DND-41 (cell line): ENCODE measurements around the gene LRRTM4.

ENCODE experiments used
- ATAC-seq: fragments of 200-7000 bp; cut with Tn5 transposase; 3 replicates; pipeline ENCODE4 v1.9.1; 2021; ENCODE audit warnings: low read depth; ENCODE audit not compliant: insufficient read depth
- DNase-seq: peaks from one replicate; pipeline ENCODE4 v3.0.0-alpha.2; 2020
- H2AFZ ChIP-seq: 2 replicates; pipeline ENCODE4 v1.6.0; 2012; ENCODE audit warnings: low read depth, low read length
- H3K27ac ChIP-seq: 2 replicates; pipeline ENCODE4 v1.5.1; 2012; ENCODE audit warnings: low read length, inconsistent platforms
- H3K27me3 ChIP-seq: fragments of 200-600 bp; sonication (generic); 2 replicates; pipeline ENCODE4 v1.6.0; 2012; ENCODE audit warnings: low read length, mild to moderate bottlenecking, inconsistent platforms; ENCODE audit not compliant: insufficient read depth, poor library complexity
- H3K36me3 ChIP-seq: 2 replicates; pipeline ENCODE4 v1.5.1; 2012; ENCODE audit warnings: low read length, inconsistent platforms; ENCODE audit not compliant: insufficient read depth
- H3K4me1 ChIP-seq: 2 replicates; pipeline ENCODE4 v1.5.1; 2012; ENCODE audit warnings: mild to moderate bottlenecking, low read length; ENCODE audit not compliant: insufficient read depth
- H3K4me2 ChIP-seq: 2 replicates; pipeline ENCODE4 v1.6.0; 2012; ENCODE audit warnings: mild to moderate bottlenecking, moderate library complexity, low read length, inconsistent platforms; ENCODE audit not compliant: insufficient read depth
- H3K4me3 ChIP-seq, 2 experiments: fragments of 200-600 bp in 1 of 2; shearing (Covaris generic) in 1 of 2; 2 replicates each; pipeline ENCODE4 v1.5.1; 2012 to 2016; ENCODE audit warnings: inconsistent platforms in 2 of 2, low read length in 2 of 2, mild to moderate bottlenecking in 2 of 2, low read depth in 1 of 2, moderate library complexity in 1 of 2
- H3K79me2 ChIP-seq: 2 replicates; pipeline ENCODE4 v1.6.0; 2012; ENCODE audit warnings: low read length, inconsistent platforms; ENCODE audit not compliant: insufficient read depth
- H3K9ac ChIP-seq: 2 replicates; pipeline ENCODE4 v1.6.0; 2012; ENCODE audit warnings: low read depth, mild to moderate bottlenecking, inconsistent platforms, low read length, moderate library complexity
- H3K9me3 ChIP-seq: 2 replicates; pipeline ENCODE4 v1.5.1; 2012; ENCODE audit warnings: low read length, moderate library complexity, mild to moderate bottlenecking, inconsistent platforms; ENCODE audit not compliant: insufficient read depth, severe bottlenecking
- H4K20me1 ChIP-seq: 2 replicates; pipeline ENCODE4 v1.6.0; 2012; ENCODE audit warnings: low read length; ENCODE audit not compliant: insufficient read depth
- EZH2 ChIP-seq: IDR thresholded peaks from 3 replicates; pipeline ENCODE4 v1.6.1; 2012; ENCODE audit warnings: borderline replicate concordance, low read depth, mild to moderate bottlenecking, moderate library complexity, low read length, inconsistent platforms; ENCODE audit not compliant: severe bottlenecking
- TF ChIP-seq, protein P1 (sequence below): IDR thresholded peaks from 2 replicates; pipeline ENCODE4 v1.5.1; 2012; ENCODE audit warnings: borderline replicate concordance, low read length, moderate library complexity, mild to moderate bottlenecking; ENCODE audit not compliant: poor library complexity, severe bottlenecking; ENCODE audit errors: extremely low read depth

LRRTM4 gene

DNA sequence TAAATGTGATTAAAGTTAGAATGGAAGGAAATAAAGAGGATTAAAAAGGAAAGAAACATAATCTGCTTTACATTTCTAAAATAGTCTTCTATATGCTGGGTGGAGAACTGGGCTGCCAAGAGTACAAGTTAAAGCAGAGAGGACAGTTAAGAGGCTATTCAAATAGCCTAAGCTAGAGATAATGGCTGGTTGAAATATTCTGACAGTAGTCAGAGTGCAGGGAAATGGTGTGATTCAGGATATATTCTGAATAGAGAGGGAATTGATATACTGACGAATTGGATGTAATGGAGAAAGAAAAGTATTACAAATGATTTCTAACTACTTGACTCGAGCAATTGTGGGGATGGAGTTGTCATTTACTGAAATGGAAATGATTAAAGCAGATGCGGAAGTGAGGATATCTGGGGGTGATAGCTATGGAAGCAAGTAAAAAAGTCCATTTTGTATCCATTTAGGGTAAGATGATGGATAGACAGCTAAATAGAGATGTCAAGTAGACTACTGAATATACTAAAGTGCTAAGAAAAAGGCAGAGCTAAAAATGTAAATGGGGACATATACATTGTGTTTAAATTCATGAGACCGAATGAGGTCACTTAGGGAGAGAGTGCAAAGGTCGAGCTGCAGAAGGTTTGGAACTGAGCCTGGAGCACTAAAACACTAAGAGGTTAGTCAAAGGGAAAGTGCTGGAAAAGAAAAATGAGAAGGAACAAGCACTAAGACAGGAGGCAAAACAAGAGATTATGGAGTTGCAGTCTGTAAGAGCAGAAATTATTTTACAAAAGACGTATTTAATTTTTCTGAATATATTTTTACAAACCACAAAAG is 696.8 kb downstream of the LRRTM4 start:
- ATAC-seq, result no peak
- no peak overlapping the region for H3K4me2 ChIP-seq

DNA sequence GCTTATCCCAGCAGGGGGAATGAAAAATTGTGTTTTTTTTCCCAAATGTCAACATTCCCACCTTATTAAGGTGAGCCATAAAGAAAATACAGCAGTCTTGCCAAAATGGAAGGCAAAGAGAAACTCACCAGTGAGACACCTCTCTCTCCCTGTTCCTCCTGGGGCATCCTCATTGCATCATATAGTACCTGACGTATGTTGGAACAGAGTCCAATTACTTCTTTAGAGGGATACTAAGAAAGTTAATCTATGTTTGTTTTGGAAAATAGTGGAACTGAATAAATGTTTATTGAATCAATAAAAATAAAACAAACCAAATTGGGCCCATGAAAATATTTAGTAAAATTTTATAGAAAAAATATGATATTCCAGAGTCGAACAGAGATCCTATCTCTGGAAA is 700.4 kb downstream of the LRRTM4 start:
- no peaks in the 10 kb centered on the region for H3K9me3 ChIP-seq
- no peak overlapping the region for H3K9ac ChIP-seq
- ATAC-seq, result no peak
- no peak for DNase-seq
- no peak overlapping the region for H3K27ac ChIP-seq
- no peaks in the 10 kb centered on the region for H3K4me1 ChIP-seq
- H4K20me1 ChIP-seq, result no peaks in the 10 kb centered on the region
- H3K79me2 ChIP-seq, result no peaks in the 10 kb centered on the region
- no peak overlapping the region for H3K4me3 ChIP-seq
- no peaks in the 10 kb centered on the region for H3K27me3 ChIP-seq
- H3K36me3 ChIP-seq, result no peaks in the 10 kb centered on the region
- TF ChIP-seq, protein P1, sequence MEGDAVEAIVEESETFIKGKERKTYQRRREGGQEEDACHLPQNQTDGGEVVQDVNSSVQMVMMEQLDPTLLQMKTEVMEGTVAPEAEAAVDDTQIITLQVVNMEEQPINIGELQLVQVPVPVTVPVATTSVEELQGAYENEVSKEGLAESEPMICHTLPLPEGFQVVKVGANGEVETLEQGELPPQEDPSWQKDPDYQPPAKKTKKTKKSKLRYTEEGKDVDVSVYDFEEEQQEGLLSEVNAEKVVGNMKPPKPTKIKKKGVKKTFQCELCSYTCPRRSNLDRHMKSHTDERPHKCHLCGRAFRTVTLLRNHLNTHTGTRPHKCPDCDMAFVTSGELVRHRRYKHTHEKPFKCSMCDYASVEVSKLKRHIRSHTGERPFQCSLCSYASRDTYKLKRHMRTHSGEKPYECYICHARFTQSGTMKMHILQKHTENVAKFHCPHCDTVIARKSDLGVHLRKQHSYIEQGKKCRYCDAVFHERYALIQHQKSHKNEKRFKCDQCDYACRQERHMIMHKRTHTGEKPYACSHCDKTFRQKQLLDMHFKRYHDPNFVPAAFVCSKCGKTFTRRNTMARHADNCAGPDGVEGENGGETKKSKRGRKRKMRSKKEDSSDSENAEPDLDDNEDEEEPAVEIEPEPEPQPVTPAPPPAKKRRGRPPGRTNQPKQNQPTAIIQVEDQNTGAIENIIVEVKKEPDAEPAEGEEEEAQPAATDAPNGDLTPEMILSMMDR, result no peak
- no peak for TF ChIP-seq EZH2
- H3K4me2 ChIP-seq, result no peak overlapping the region
- no peak overlapping the region for H2AFZ ChIP-seq

More for the DNA sequence above, 696.8 kb downstream of the LRRTM4 start:
- H3K4me3 ChIP-seq, result no peak overlapping the region
- DNase-seq, result no peak
- H3K36me3 ChIP-seq, result no peaks in the 10 kb centered on the region
- H3K79me2 ChIP-seq, result no peaks in the 10 kb centered on the region
- H2AFZ ChIP-seq, result no peak overlapping the region
- TF ChIP-seq, protein P1, result no peak
- no peak for TF ChIP-seq EZH2
- no peaks in the 10 kb centered on the region for H3K27me3 ChIP-seq
- H3K27ac ChIP-seq, result no peak overlapping the region
- no peaks in the 10 kb centered on the region for H3K9me3 ChIP-seq
- no peak overlapping the region for H3K9ac ChIP-seq
- H3K4me1 ChIP-seq, result no peaks in the 10 kb centered on the region
- H4K20me1 ChIP-seq, result no peaks in the 10 kb centered on the region

DNA sequence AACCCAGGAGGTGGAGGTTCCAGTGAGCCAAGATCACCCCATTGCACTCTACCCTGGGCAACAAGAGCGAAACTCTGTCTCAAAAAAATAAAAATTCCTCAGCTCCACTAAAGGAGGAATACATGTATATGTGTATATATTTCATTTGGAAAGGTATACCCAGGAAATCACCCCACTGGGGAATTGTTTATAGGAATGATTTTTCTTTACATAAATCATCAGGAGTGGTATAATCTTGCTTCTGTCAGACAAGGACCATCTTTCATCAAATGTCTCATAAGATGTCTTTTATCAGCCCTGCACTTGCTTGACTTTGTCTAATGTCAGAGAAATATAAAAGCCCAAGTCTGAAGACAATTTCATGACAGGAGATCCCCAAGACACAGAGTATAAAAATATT is 709.1 kb downstream of the LRRTM4 start:
- DNase-seq, result no peak
- no peaks in the 10 kb centered on the region for H3K27me3 ChIP-seq
- H3K79me2 ChIP-seq, result no peaks in the 10 kb centered on the region
- H3K4me3 ChIP-seq, result no peak overlapping the region
- H3K4me1 ChIP-seq, result no peaks in the 10 kb centered on the region
- H3K4me2 ChIP-seq, result no peak overlapping the region
- H2AFZ ChIP-seq, result no peak overlapping the region
- no peaks in the 10 kb centered on the region for H3K9me3 ChIP-seq
- H3K36me3 ChIP-seq, result no peaks in the 10 kb centered on the region
- H4K20me1 ChIP-seq, result no peaks in the 10 kb centered on the region; the same call in 1 of the 2 replicates
- ATAC-seq, result no peak
- TF ChIP-seq EZH2, result no peak
- TF ChIP-seq, protein P1, result no peak
- no peak overlapping the region for H3K9ac ChIP-seq
- no peak overlapping the region for H3K27ac ChIP-seq
